IPS DF 19.7 (cell line): ENCODE data around the gene AQP6.

Experiments
- DNase-seq: peaks from one replicate; pipeline ENCODE4 v3.0.0-alpha.2; 2013; ENCODE audit warnings: low read depth, low spot score

AQP6 gene

DNA sequence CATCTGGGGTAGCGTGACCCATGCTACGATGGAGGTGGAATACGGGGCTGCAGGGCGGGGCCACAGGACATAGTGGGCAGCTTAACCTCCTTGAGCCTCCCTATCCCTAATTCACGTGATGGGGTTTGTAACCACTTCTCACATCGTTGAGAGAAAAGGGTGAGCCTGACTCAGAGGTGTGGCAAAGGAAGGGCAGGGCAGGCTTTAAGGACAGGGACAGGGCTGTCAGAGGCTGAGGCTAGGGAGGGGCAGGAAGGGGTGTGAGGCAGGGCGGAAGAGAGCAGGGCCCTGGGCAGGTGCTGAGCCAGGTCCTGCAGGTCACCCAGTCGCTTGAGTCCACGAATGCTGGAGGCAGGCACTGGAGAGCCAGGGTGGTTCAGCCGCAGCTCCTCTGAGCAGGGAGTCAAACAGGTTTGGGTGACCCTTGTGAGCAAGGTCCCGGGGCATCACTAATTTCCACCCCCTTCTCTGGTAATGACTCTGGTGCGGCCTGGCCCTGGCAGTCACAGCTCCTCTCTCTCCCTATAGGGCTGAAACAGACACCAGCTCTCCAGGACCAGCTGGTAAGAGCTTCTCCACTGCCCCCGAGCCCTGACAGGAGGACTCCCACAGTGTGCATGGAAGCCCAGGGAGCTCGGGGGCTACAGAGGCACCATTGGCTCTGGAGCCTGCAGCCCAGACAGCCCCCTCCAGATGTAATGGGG, 29.7 kb upstream of the AQP6 start:
- DNase-seq: no peak

DNA sequence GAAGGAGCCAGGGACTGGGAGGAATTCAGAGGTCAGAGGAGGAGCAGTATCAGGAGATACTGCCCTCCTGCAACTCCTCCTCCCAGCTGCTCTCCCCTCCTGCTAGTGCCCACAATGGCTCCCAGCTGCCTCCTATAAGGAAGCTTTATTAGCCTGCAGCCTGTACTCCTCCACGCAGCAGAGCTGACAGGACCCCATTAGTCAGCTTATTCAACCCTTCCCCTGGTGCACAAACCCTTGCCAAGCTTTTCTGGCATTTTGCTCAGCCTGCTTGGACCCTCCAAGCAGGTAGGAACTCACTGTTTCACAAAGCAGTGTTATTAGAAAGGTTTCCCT, 29.2 kb upstream of the AQP6 start:
- DNase-seq: no peak

DNA sequence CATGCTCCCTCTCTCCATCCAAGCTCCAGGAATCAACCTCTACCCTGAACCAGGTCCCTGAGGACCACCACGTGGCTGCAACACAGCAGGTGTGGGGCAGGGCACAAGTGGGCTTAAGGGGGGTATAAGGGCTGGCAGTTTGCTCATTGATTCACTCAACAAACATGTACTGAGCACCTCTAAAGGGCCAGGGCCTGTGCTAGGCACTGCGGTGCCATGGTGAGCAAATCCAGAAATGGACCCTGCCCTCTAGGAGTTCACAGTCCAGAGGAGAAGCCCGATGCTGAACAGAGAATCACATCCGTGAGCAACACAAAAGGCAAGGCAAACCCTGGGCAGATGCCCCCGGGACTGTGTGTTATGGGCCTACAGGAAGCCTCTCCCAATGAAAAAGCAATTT, 28.7 kb upstream of the AQP6 start:
- no peak for DNase-seq

DNA sequence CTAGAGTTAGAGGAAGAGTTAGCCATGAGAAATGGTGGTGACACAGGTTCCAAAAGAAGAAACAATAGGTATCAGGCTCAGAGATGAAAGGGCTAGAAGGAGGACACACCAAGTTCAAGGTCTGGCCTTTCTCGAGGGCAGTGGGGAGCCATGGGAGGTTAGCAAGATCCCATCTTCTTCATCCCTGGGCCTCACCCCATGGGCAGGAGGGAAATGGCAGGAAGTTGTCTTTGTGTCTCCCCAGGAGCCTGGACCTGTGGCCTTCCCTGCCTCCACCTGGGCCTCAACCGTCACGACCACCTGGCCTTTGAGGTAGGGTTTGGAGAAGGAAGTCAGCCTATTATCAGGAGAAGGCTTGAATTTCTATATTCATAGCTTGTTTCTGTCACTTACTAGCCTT, 28.0 kb upstream of the AQP6 start:
- no peak for DNase-seq

DNA sequence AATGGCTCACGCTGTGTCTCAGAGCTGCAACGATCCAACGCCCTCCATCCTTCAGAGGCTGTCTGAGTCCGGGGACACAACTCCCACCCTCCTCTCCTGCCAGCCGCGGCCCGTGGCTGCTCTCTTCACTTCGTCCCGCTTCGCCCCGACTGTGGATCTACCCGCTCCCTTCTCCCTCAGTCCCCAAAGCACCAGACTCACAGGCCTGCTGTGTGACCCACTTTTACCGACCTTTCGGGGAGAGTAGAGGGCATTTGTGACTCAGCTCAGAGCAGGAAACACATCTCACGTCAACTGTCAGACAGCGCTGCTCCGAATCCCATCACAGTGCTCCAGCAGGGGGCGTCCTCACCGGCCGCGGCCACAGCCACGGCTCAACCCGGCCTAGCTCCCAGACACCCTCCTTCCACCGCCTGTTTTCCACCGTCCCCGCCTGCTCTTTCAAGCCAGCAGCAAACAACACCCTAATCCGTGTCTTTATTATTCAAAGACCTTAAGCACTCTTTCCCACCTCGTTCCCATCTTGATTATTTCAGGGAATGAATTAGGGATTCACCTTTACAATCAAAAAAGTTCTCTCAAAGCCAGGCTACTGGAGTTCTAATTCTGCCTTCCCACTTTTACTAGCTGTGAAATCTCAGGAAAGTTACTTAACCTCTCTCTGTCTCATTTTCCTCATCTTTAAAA, 27.2 kb upstream of the AQP6 start:
- DNase-seq: peak; percentile 63

DNA sequence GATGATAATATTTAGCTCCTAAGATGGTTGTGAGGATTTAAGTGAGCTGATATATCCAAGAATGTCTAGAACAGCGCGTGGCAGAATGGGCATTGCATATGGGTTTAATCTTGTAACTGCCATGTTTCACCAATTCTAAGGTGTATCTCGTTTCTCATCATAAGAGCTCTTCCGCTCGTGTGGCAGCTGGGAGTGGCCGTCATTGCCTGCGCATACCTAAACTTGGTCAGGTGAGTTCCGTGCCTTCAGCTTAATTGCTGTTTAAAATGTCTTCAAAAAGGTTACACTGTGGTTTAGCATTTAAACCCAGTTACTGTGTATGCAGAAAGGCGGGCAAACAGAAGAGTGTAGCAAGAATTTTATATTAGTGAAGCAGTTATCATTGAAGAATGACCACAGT, 26.7 kb upstream of the AQP6 start:
- DNase-seq: no peak

DNA sequence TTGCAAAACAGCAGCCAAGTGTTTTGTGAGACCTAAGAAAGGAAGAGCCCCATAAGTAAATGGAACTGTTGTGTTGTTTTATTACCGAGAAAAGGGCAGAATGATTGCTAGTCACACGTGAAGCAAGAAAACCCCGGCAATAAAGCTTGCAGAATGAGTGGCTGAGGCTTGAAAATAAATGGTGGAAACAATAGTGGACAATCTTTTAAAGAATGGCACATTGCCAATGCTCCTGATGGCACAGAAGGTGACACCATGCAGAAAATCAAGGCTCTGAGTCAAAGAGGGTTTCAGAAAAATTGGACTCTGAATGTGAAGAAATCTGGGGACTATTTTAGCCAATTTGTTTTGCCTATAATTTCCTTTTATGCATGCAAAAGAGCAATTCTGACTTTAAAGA, 26.2 kb upstream of the AQP6 start:
- DNase-seq: no peak

DNA sequence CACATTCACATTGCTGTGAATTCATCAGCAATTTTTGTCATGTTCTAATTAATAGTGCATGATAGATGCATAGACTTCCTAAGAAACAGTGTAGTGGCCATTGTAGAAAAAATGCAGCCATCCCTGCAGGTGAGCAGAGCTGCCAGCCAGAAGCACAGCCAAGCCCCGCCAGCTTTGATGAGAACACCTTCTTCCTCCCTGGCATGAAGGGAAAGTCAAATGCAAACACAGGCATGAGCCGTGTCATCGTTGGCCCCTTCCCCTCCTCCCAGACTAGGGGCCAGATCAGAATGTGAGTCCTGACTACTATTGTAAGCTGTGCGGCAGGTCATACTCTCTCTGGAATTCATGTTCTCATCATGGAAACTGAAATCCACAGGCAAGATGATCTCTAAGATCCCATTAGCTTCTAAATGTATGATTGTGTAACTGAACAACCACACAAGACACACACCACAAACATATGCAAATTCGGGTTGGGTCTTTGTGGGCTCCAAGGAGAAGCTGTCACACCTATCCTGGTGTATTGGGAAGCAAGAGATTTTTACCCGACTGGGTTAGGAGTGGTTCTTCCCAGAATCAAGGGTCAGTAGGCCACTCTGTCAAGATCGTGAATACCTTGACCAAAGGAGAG, 25.0 kb upstream of the AQP6 start:
- no peak for DNase-seq

DNA sequence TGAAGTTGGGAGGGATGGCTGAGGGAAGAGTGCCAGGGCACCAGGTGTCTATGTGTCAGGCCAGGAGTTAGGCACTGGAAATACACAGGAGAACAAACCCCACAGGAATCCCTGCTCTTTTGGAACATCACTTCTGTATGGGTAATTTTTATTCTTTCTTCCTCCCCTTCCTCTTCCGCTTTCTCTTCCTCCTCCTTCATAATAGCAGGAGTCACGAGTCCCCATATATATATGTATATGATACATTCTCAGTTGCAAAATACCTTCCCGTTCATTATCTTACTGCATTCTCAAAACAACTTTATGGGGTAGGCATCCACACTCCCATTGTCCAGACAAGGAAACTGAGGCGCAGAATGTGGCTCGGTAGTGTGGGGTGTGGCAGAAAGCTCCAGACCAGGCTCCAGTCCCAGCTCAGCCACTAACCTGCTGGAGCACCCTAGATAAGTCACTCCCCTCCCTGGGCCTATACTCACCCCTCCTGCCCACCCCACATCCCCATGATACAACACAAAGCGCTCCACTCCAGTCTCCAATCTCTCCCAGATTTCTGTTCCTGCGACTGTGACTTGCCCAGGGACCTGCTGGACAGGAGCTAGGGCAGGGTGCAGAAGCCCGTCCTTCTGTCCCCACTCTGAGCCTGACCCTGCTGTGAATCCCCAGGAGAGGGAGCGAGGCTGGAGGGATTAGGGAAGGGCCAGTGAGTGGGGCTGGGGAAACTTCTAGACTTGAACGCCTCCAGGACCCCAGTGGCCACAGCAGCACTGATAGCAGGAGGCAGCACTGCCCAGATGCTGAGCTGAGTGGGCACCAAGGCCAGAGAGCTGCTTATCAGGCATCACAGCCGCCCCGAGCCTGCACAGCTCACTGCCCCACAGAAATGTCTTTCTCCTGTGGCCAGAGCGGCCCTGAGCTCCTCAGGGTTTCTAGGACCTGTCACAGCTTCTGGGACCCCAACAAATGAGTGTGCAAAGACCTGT, 23.6 kb upstream of the AQP6 start:
- no peak for DNase-seq

DNA sequence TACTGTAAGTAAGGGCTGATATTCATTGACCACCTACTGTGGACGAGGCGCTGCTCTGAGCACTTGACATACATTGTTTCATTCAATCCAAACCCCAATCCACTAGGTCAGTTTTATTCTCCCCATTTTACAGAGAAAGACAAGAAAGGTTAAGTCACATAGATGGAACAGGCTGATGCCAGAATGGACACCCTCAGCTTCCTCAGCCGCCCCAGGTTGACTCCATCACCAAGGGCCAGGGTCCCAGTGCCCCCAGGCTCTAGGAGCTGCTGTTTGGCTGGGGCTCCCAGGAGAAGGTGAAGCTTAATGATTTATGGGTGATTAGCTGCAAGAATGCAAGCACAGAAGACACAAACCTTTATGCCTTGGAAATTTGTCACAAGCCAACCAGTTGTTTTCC, 22.9 kb upstream of the AQP6 start:
- DNase-seq: no peak

DNA sequence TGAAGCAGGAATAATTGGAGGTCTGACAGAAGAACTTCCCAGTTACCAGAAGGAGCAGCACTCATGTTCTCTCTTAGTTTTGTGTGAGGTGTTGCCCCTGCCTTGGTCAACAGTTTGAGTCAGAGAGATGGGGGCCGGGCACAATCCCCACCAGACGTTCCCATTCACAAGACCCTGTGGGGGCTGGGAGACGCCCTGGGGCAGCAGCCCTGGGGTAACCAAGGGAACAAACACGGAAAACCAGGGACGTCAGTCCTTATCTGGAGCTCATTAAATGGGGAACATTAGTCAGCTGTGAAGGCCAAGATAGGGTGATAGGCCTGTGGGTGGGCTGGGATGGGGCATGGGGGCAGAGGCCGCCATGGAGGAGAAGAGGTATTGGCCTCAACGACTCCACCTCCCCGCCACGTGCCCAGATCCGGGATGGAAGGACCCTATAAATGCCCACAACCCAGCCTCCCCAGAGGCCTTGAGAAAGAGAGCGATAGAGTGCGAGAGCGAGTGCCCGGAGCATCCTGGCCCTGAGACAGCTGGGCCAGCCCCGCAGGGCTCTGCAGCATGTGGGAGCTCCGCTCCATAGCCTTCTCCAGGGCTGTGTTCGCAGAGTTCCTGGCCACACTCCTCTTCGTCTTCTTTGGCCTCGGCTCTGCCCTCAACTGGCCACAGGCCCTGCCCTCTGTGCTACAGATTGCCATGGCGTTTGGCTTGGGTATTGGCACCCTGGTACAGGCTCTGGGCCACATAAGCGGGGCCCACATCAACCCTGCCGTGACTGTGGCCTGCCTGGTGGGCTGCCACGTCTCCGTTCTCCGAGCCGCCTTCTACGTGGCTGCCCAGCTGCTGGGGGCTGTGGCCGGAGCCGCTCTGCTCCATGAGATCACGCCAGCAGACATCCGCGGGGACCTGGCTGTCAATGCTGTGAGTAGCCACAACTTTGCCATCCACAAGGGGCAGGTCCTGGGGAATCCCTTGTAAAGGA, 22.2 kb upstream of the AQP6 start, which contains the start of gene AQP2:
Gene AQP2 (plus strand): TSS at position 465 of the 979 bp plus-strand sequence. CDS start 94 bp downstream, at position 559.
- DNase-seq: no peak

DNA sequence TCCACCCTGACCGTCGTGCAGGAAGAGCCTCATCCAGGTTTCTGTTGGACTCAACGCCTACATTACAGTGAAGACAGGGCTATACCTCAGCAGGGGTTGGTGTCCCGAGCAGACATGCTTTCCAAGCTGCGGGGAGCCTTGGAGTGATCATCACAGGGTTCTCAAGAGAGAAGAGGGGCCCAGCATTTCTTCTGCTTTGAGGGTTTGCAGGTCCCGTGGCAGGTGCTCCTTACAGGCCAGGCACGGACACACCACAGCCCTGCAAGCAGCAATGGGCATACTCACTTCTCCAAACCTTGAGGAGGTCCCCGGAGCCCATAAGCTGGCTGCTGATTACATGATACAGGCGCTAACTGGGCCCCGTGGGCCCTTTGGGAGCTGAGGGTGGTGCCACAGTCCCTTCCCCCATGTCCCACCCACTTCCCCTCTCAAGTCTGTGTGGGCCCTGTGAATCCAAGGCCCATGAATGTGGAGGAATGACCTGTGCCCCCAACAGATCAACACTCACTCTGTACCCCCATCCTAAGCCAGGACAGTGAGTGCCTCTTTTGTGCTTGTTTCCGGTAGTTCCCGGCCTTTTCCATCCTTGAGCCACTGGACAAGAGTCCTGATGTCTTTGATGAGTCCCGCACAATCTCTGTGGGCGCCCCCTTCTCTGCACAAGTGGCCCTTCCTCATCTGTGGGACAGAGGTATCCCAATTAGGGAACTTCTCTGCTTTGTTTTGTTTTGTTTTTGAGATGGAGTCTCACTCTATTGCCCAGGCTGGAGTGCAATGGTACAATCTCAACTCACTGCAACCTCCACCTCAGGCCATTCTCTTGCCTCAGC, 21.1 kb upstream of the AQP6 start:
- no peak for DNase-seq

DNA sequence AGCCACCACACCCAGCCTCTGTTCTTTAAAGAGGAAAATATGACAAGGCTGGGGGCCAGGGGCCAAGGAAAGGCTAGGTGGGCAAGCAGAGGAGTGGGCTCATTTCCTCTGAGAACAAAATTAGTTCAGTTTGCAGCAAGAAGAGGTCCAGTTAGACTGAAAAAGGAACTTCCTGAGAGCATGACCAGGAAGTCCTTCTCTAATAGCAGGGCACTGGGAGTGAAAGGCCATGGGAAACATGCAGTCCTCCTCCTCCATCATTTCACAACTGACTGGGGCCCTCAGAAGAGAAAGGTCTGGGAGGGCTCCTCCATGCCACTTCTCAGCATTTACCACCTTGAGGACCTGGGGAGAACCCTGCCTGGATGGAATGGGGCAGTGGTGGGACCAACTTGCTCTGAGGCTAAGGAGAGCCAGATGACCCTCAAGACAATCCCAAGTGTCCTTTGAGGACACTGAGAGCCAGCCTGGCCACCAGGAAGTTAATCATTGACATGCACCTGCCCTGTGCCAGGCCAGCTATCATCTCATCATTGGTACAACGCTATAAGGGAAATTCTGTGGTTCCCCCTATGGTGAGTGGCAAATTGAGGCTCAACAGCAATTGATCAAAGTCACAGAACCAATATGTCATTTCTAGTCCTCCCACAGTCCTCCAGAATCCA, 20.2 kb upstream of the AQP6 start:
- DNase-seq: no peak

DNA sequence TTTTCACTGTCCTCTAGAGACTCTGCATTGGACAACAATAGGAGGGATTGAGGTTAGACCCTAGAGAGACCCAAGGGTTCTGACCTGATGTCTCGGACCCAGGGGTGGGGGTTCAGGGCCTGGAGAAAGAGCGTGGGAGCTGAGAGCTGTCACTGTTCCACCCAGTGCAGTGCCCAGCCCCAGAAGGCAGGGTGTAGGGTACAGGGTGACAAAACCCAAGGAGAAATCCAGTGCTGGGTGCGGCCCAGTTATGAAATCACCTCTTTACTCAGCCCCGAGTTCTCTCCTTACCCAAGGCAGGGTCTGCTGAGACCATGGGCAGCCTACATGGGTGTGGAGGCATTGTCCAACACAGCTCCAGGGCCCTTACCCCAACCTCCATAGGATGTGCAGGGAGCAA, 19.6 kb upstream of the AQP6 start:
- DNase-seq: no peak

DNA sequence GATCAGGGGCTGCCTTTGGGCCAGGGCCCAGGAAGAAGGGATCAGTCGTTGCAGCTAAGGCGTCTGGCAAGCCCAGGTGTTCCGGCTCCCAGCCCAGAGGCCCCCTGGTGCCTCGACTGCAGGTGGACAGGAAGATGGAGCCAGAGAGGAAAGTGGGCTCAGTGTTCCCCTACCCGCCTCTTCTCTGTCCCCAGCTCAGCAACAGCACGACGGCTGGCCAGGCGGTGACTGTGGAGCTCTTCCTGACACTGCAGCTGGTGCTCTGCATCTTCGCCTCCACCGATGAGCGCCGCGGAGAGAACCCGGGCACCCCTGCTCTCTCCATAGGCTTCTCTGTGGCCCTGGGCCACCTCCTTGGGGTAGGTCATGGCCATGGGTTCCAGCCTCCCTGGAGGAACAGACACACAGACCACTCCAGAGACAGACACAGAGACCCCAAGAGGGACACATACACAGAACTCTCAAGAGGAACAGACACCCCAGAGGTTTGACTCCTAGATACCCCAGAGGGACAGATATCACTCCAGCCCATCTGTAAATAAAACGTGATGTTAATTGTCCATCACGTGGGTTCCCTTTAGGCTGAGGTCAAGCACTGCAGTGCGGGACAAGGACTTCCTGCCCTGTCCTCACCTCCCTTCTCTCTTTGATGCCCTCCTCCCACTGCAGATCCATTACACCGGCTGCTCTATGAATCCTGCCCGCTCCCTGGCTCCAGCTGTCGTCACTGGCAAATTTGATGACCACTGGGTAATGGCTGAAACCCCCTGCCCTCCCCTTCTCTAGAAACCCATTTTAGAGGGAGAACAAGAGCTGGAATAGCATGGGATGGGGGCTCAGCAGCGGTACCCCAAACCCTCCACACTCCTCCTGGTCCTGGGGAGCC, 18.5 kb upstream of the AQP6 start:
- no peak for DNase-seq

DNA sequence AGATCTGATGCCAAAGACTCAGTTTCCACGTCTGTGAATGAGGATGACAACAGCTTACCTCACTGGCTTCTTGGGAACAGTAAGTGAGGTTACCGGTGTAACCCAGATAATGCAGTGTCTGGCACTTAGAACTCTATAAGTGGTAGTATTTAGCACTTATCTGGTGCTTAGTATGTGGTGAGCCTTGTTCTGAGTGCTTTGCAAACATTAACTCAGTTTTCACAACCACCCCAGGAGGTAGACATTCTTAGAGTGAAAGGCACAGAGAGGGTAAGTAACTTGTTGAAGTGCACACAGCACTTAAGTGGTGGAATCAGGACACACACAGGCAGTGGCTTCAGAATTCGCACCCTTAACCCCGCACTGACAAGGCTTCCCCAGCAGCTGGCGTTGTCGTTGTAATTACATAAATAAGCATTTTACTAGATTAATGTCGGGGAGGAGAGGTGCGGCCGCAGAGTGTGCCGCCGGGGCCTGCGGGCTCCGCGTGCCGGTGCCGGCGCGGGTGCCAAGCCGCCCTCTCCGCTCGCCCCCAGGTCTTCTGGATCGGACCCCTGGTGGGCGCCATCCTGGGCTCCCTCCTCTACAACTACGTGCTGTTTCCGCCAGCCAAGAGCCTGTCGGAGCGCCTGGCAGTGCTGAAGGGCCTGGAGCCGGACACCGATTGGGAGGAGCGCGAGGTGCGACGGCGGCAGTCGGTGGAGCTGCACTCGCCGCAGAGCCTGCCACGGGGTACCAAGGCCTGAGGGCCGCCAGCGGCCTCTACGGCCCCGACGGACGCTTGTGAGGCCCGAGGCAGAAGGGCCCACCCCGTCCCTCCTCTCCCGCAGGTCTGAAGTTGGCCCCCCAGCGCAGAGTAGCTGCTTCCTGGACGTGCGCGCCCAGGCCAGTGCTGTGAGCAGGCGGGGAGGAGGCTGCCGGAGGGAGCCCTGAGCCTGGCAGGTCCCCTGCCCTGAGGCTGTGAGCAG, 17.6 kb upstream of the AQP6 start:
- no peak for DNase-seq
